SIG-M5 treated with dmso at 0.1 percent for 504 hours (cell line): ENCODE results near the gene JPH2.
"Not testable (repeated sequence)": the region's sequence is repeated elsewhere in the genome, so short reads cannot be mapped to it uniquely, and the experiment has no call there.

Experiments
- DNase-seq: peaks from one replicate; lab custom pipeline; 2025; ENCODE audit not compliant: unreplicated experiment; lab: John Stamatoyannopoulos, UW

The JPH2 gene

DNA sequence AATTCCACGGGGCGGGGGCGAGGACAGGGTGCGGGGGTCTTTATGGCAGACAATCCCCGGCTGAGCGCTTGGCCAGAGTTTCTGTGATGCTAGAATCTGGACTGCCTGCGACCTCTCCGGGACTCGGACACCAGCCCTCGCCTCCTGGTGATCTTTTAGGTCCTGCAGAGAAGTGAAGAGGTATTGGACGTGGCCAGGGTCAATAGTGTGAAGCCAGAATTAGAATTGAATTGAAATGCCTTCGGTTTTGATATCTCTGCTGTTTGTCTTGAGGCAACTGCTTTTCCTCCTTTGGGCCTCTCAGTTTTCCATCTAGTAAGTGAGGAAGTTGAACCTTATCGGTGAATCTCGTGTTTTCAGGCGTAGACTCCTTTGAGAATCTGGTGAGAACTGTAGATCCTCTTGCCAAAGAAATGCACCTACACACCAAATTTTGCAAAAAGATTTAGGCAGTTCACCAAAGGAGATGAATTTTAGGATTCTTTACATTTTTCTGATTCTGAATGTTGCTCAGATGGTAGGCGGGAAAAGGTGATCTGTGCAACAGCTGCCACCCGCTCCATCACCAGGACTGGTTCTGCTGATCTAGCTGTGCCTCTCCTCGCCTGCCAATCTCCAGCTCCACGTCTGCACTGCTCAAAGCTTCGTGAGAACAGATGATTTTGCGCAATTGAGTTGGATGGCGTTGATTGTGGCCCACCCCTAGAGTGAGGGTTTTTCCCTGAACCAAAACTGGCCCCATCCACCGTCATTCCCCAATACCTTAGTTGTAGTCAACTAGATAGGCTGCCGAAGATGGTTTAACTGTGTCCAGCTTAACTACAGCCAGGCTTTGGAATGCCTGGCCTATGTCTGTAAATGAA, 24.4 kb upstream of the JPH2 start:
- DNase-seq, result peak; percentile 35

DNA sequence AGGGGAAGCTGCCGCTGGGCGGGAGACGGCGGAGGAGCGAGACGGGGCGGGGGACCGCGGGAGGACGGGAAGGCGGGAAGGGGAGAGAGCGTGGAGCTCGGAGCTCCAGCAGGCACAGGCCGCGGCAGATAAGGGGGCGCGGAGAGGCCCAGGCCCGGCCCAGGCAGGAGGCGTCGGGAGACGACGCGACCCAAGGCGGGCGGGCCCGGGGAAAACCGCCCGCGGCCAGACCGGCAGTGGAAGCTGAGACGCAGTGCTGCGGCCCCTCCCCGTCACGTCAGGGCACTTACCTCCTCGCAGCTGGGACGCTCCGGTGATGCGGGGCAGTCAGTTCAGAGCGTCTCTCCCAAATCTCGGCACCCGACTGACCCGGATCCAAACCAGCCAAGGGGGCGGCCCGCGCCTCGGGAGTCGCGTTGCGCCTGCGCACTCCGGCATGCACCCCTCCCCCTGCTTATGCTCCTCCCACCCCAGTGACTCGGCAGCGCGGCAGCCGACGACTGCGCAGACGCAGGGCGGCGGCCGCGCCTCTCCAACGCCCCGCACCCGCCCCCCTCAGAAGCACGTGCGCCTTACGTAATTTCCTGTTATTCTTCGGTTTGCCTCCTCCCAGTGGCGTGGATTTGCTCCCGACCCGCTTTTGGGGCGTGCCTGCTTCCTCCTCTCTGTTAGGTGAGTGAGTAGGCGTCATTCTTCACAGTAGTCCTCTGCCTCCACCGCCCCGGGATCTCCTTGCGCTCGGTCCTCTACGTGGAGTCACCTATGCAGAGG, 23.6 kb upstream of the JPH2 start, which contains the start of gene OSER1:
TSS of gene OSER1 (minus strand) at position 366 of the 771 bp plus-strand sequence. CDS start 3,814 bp downstream, outside the sequence.
- DNase-seq, result peak; percentile 98

DNA sequence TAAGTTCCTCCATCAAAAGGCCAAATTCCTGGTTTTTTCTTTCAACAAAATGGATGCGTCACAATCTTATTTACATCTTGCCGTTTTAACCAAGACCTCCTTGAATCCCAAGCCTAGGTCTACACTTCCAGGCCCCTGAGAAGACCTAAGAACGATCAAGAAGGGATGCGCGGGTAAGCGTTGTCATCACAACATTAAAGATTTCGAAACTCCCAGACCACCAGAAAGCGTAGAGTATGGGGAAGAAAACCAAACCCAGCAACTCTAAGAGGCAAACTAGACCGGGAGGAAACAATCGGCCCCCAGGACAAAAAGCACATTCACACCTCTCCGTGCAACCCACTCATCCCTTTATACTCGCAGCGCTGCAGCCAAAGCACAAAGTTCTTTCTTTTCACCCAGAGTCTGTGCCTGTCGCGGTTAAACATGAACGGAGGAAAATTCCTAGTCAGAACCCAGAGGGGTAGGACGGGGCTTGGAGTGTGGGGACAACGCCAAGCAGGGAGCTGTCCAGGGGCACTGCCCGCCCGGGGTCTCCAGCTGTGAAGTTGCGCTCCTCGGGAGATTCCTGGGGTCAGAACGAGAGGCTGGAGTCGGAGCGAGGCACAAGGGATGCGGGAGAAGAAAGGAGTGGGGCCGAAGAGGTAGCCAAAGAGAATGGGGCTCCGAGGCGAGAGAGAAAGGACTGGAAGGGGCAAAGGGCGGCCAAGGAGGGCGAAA, 22.9 kb upstream of the JPH2 start:
- peak; percentile 69 for DNase-seq

DNA sequence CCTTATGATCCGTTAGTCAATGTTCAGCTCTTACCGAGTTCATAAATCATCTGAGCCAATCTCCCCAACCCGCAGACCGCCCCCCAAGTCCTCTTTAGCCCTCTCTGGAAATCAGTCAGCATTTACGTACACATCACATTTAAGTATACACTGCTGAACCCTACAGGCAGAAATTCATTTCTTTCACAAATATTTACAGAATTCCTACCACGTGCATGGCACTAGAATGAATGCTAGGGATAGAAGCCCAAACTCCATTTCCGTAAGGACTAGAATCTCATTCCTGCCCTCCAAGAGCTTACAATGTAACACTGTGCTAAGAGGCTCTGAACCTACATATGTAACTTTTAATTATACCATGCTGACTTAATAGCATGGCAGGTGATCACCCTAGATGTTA, 21.8 kb upstream of the JPH2 start:
- no peak for DNase-seq

- no peak for DNase-seq
These were observed 21.2 kb upstream of the JPH2 start for GRCh38 chr20:44208165-44208564.

DNA sequence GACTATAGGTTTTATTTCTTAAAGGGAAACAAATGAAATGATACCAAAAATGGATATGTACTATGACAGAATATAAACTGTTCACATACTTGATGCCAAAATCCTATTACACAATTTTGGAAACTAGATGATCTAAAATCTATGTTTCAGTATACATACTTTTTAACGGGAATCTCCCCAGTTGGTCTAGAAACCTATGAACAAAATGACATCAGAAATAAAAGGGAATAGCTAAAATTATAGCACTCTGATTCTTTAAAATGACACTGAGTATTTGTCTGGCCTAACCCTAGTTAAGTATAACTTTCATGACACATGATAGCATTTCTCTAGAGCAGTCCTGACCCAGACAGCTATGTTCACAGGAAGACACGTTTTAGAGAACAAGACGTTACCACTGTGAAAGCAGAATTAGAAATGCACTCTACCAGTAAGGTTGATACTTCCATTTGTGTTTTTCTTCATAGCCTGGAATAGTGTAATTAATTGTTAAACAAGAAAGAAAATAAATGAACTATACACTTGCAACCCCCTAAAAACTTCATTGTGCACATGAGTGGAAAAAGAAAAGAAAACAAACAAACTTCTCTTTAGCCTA, 20.2 kb upstream of the JPH2 start:
- no peak for DNase-seq

DNA sequence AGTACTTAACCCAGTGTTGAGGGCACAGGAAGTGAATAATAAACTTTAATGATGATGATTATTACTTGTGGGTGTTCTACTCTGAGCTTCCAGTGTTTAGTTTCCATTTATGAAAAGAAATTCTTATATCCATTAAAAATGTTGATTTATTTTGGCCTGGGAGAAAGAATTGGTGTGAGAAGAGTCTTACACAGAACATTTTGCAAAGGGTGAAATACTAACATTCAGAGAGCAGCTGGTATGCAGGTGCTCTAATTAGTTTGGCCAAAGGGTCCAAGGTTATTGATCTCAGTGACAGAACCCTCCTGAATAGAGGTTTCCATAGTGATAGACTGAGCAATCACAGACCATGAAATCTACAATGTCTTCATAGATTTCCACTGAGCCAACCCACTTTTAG, 19.1 kb upstream of the JPH2 start:
- no peak for DNase-seq

GRCh38 chr20:44204832-44205215, 17.8 kb upstream of the JPH2 start:
- DNase-seq, result no peak

GRCh38 chr20:44204156-44204831, 17.3 kb upstream of the JPH2 start:
- DNase-seq, result peak; percentile 73

- DNase-seq, result no peak
These were observed 16.2 kb upstream of the JPH2 start for GRCh38 chr20:44203161-44203560.

DNA sequence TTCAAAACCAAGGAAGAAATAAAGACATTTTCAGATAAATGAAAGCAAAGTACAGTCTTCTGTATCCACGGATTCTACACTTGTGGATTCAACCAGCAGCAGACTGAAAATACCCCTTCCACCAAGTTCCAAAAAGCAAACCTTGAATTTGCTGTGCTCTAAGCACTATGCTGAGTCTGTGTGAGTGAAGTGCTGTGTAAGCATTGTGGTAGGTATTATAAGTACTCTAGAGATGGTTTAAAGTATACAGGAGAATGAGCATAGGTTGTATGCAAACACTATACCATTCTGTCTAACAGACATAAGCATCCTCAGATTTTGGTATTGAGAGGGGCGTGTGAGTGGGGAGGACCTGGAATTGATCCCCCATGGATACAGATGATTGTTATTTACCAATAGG, 14.0 kb upstream of the JPH2 start:
- no peak for DNase-seq

- no peak for DNase-seq
These were observed 13.4 kb upstream of the JPH2 start for GRCh38 chr20:44200371-44200770.

GRCh38 chr20:44199877-44200276, 12.9 kb upstream of the JPH2 start:
- DNase-seq, result no peak

DNA sequence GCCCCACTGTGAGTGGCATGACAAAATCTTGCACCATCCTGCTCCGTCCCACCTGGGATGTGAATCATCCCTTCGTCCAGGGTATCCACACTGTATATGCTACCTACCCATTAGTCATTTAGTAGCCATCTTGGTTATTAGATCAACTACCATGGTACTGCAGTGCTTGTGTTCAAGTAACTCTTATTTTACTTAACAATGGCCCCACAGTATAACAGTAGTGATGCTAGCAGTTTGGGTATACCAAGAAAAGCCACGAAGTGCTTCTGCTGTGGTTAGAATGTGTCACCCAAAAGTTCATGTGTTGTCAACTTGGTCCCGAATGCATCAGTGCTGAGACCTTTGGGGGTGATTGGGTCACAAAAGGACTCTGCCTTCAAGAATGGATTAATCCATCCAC, 11.9 kb upstream of the JPH2 start:
- DNase-seq, result no peak

DNA sequence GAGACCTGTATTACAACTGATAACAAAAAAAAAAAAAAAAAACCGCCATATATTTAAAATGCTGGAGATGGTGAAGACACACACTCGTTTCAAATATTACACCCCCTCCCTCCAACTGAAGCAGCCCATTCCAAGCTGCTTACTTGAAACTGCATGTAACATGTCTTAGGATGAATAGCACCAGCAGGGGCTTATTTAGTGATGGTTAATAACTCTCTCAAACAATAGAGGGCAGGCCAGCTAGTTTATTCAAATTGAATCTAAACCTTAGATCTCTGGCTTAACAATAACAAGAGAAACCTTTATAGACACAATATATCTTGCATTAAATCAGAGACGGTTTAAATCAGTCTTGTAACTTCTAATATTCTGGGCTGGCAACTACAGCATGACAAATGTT, 9.3 kb upstream of the JPH2 start:
- DNase-seq, result peak; percentile 19

GRCh38 chr20:44195605-44196004, 8.6 kb upstream of the JPH2 start:
- no peak for DNase-seq

- DNase-seq, result no peak
These were observed 6.8 kb upstream of the JPH2 start for GRCh38 chr20:44193801-44194200.

DNA sequence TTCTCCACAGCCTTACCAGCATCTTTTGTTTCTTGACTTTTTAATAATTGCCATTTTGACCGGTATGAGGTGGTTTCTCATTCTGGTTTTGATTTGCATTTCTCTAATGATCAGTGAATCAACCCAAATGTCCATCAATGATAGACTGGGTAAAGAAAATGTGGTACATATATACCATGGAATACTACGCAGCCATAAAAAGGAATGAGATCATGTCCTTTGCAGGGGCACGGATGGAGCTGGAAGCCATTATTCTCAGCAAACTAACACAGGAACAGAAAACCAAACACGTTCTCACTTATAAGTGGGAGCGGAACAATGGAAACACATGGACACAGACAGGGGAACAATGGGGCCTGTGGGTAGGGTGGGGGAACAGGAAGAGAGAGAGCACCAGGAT, 4.7 kb upstream of the JPH2 start:
- not testable (repeated sequence) for DNase-seq

DNA sequence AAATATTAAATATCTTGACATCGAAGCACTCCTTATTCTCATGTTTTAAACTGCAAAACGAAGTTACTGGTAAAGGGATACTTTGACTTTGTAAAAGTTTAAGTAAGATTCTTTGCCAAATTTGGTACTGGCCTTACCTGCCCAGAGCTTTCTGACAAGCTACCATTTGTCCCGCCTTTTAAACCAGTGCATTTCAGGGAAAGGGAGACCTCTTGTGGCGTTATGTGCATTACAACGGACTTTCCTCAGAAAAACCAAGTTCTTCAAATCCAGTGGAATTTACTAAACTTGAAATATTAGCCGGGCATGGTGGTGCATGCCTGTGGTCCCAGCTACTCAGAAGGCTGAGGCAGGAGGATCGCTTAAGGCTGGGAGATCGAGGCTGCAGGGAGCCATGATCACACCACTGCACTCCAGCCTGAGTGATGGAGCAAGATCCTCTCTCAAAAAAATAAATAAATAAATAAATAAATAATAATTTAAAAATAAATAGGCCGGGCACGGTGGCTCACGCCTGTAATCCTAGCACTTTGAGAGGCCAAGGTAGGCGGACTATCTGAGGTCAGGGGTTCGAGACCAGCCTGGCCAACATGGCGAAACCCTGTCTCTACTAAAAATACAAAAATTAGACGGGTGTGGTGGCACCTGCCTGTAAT, 3.3 kb upstream of the JPH2 start:
- DNase-seq, result peak; percentile 68

- DNase-seq, result peak; percentile 84
These were observed 1.8 kb upstream of the JPH2 start for GRCh38 chr20:44188752-44189151.
